IMR-90 (cell line): ENCODE measurements around the gene UPB1. TPM values are rescaled to one million over a fixed set of nuclear protein-coding genes. Genes with fewer than 3 reads are reported as not detected.

ENCODE experiments used
- ATAC-seq: fragments of 200-7000 bp; cut with Tn5 transposase; 2 replicates; pipeline ENCODE4 v1.9.1; 2020; ENCODE audit warnings: low read depth, mild to moderate bottlenecking, moderate library complexity
- BruUV-seq: library from RNA; stranded (reverse); fragments of 400-500 nt; replicated peaks from 2 replicates; lab custom pipeline; 2021; lab: Mats Ljungman, UMichigan
- CTCF ChIA-PET: fragments of 300-600 bp; formaldehyde crosslinking; extraction: SDS; loops from one replicate; lab custom pipeline; 2021; ENCODE audit warnings: antibody characterized with exemption; lab: Yijun Ruan, JAX
- POLR2A ChIA-PET: fragments of 300-600 bp; sonication (Branson Sonifier 250); formaldehyde crosslinking; loops from one replicate; lab custom pipeline; 2022; ENCODE audit warnings: antibody characterized with exemption; ENCODE audit not compliant: unreplicated experiment; lab: Charles Lee
- DNase-seq: peaks from one replicate; pipeline ENCODE4 v3.0.0; 2013
- H2AFZ ChIP-seq: replicated peaks from 2 replicates; pipeline ENCODE3; 2013; ENCODE audit warnings: low read length, mild to moderate bottlenecking; ENCODE audit not compliant: poor library complexity
- H2AK5ac ChIP-seq: 2 replicates; pipeline ENCODE4 v1.6.1; 2013; ENCODE audit warnings: low read depth, low read length, inconsistent platforms
- H2AK9ac ChIP-seq: replicated peaks from 2 replicates; pipeline ENCODE3; 2013; ENCODE audit warnings: mild to moderate bottlenecking, low read depth, low read length, moderate library complexity; ENCODE audit not compliant: poor library complexity
- H2BK120ac ChIP-seq: 2 replicates; pipeline ENCODE4 v1.6.1; 2013; ENCODE audit warnings: low read depth, low read length, inconsistent platforms
- H2BK15ac ChIP-seq: 3 replicates; pipeline ENCODE4 v1.6.1; 2013; ENCODE audit warnings: low read depth, low read length, inconsistent platforms
- H2BK20ac ChIP-seq: 2 replicates; pipeline ENCODE4 v1.6.1; 2013; ENCODE audit warnings: low read depth, mild to moderate bottlenecking, inconsistent platforms, low read length, moderate library complexity
- H2BK5ac ChIP-seq: 2 replicates; pipeline ENCODE4 v1.6.1; 2013; ENCODE audit warnings: mild to moderate bottlenecking, low read depth, low read length, inconsistent platforms; ENCODE audit not compliant: poor library complexity, severe bottlenecking
- H3K14ac ChIP-seq: replicated peaks from 2 replicates; pipeline ENCODE4 v1.6.1; 2013; ENCODE audit warnings: low read depth, low read length, inconsistent platforms
- H3K18ac ChIP-seq: 2 replicates; pipeline ENCODE4 v1.6.1; 2013; ENCODE audit warnings: low read depth, low read length, control low read depth
- H3K23ac ChIP-seq: 2 replicates; pipeline ENCODE4 v1.6.1; 2013; ENCODE audit warnings: low read depth, low read length, inconsistent platforms
- H3K27ac ChIP-seq: 2 replicates; pipeline ENCODE4 v1.5.1; 2013; ENCODE audit warnings: mild to moderate bottlenecking, control low read depth, low read length; ENCODE audit not compliant: insufficient read depth
- H3K27me3 ChIP-seq: 2 replicates; pipeline ENCODE4 v1.6.1; 2013; ENCODE audit warnings: low read length; ENCODE audit not compliant: control insufficient read depth, insufficient read depth
- H3K36me3 ChIP-seq: 2 replicates; pipeline ENCODE4 v1.6.1; 2013; ENCODE audit warnings: low read length, mixed read lengths; ENCODE audit not compliant: control insufficient read depth, insufficient read depth
- H3K4ac ChIP-seq: 2 replicates; pipeline ENCODE4 v1.6.1; 2013; ENCODE audit warnings: low read depth, low read length, inconsistent platforms
- H3K4me1 ChIP-seq: 2 replicates; pipeline ENCODE4 v1.6.1; 2013; ENCODE audit warnings: low read length, mixed read lengths; ENCODE audit not compliant: control insufficient read depth, insufficient read depth
- H3K4me2 ChIP-seq: 2 replicates; pipeline ENCODE4 v1.6.1; 2013; ENCODE audit warnings: low read depth, mild to moderate bottlenecking, control low read depth, low read length, moderate library complexity
- H3K4me3 ChIP-seq: 2 replicates; pipeline ENCODE4 v1.5.1; 2013; ENCODE audit warnings: low read depth, mild to moderate bottlenecking, control low read depth, low read length, moderate library complexity; ENCODE audit not compliant: insufficient read depth
- H3K56ac ChIP-seq: 2 replicates; pipeline ENCODE4 v1.6.1; 2013; ENCODE audit warnings: low read length, inconsistent platforms; ENCODE audit not compliant: insufficient read depth; ENCODE audit errors: extremely low read depth
- H3K79me1 ChIP-seq, 2 experiments: 2 replicates each; pipeline ENCODE4 v1.6.1; 2013; ENCODE audit warnings: low read length in 2 of 2, inconsistent platforms in 1 of 2, low read depth in 1 of 2
- H3K9ac ChIP-seq: 2 replicates; pipeline ENCODE4 v1.6.1; 2013; ENCODE audit warnings: low read depth, low read length, control low read depth
- H3K9me1 ChIP-seq: 2 replicates; pipeline ENCODE4 v1.6.1; 2013; ENCODE audit warnings: low read length, inconsistent platforms; ENCODE audit not compliant: insufficient read depth
- H3K9me3 ChIP-seq: 2 replicates; pipeline ENCODE4 v1.6.1; 2013; ENCODE audit warnings: low read length; ENCODE audit not compliant: control insufficient read depth, insufficient read depth
- H4K20me1 ChIP-seq: 2 replicates; pipeline ENCODE4 v1.6.1; 2013; ENCODE audit warnings: low read length, inconsistent platforms; ENCODE audit not compliant: insufficient read depth
- H4K5ac ChIP-seq: 2 replicates; pipeline ENCODE4 v1.6.1; 2013; ENCODE audit warnings: mild to moderate bottlenecking, low read depth, low read length, control low read depth
- H4K8ac ChIP-seq, 2 experiments: 2 replicates each; pipeline ENCODE4 v1.6.1; 2013; ENCODE audit warnings: low read depth in 2 of 2, low read length in 2 of 2, control low read depth in 1 of 2, inconsistent platforms in 1 of 2
- H4K91ac ChIP-seq: 2 replicates; pipeline ENCODE4 v1.6.1; 2013; ENCODE audit warnings: low read depth, low read length, inconsistent platforms; ENCODE audit not compliant: insufficient read depth
- BHLHE40 ChIP-seq: fragments of 150-350 bp; IDR thresholded peaks from 2 replicates; pipeline ENCODE4 v1.6.1; 2016; ENCODE audit warnings: mild to moderate bottlenecking, low read depth, low read length
- CEBPB ChIP-seq: IDR thresholded peaks from 2 replicates; pipeline ENCODE4 v1.6.1; 2012; ENCODE audit warnings: low read depth, low read length, improper control_type of control experiment
- MAZ ChIP-seq: IDR thresholded peaks from 2 replicates; pipeline ENCODE4 v1.6.1; 2012; ENCODE audit warnings: low read depth, mild to moderate bottlenecking, low read length, improper control_type of control experiment, moderate library complexity, borderline replicate concordance
- RAD21 ChIP-seq: IDR thresholded peaks from 2 replicates; pipeline ENCODE4 v1.6.1; 2012; ENCODE audit warnings: low read length, improper control_type of control experiment
- WGBS, 2 experiments: methylation state at CpG; one replicate each; pipeline versions ENCODE4 v1.1.5 to v1.1.7; 2013; ENCODE audit warnings: missing lambda C conversion rate in 2 of 2; ENCODE audit not compliant: insufficient read length in 1 of 2; ENCODE audit errors: extremely low coverage in 2 of 2; 5-methylcytosine and 5-hydroxymethylcytosine counted together
- dilution Hi-C: fragments of 300-500 bp; cut with HindIII; formaldehyde crosslinking; loops from one replicate; pipeline ENCODE4 v1.14.3; 2018; ENCODE audit warnings: low sequenced_read_pairs; ENCODE audit not compliant: unreplicated experiment
- in situ Hi-C: fragments of 300-500 bp; cut with MboI; formaldehyde crosslinking; loops from 3 replicates; pipeline ENCODE4 v1.14.3; 2019; ENCODE audit warnings: low sequenced_read_pairs, inconsistent platforms, mixed read lengths
- intact Hi-C: fragments of 100-400 bp; cut with micrococcal nuclease; formaldehyde crosslinking; loops from 2 replicates; pipeline ENCODE4 v1.10.0; 2022
- polyA plus RNA-seq, 3 experiments: library from polyadenylated mRNA; depleted of rRNA; stranded (reverse); fragments of >200 nt; gene quantifications; 2 replicates each; pipeline ENCODE4 v1.2.3, GENCODE V29; 2012; ENCODE audit warnings: low replicate concordance in 1 of 3
- total RNA-seq: library from RNA; depleted of rRNA; stranded (reverse); fragments of >200 nt; gene quantifications from 2 replicates; pipeline ENCODE4 v1.2.3, GENCODE V29; 2012
- TF ChIP-seq, protein P1 (sequence below): fragments of 150-350 bp; IDR thresholded peaks from 2 replicates; pipeline ENCODE4 v1.6.1; 2016; ENCODE audit warnings: low read depth, mild to moderate bottlenecking, low read length, moderate library complexity, borderline replicate concordance

The UPB1 gene
- total and polyA plus RNA-seq, 2 of the 4 experiments (the other 2 are of a cell fraction), result under 0.01 to 0.02 TPM

DNA sequence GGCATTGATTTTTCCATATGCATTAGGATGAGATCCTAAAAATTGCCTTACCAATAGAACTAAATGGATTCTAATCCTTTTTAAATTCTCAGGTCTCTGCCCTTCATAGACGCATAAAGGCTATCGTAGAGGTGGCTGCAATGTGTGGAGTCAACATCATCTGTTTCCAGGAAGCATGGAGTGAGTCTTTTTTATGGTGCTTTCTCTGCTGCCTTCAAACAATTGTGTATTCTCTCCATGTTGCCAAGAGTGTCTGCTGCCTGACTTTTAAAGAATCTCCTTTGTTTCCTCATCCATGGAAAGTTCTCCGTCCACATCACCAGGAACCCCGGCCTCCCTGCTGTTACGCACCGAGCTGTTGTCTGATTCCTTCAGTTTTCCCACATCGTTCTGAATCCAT is 6.9 kb downstream of the UPB1 start:
- dilution Hi-C loops (no loop called here), in situ Hi-C loops (loop anchor here (5.0 kb wide), 1 partner anchor 85 kb away; no protein-coding TSS in a partner anchor), intact Hi-C loops (no loop called here)
- H3K36me3 ChIP-seq, result no peaks in the 10 kb centered on the region
- H2AFZ ChIP-seq, result no peak overlapping the region
- peaks cover 2% of the 10 kb centered on the region; the same call in 1 of the 2 replicates for H3K9me1 ChIP-seq
- no peaks in the 10 kb centered on the region for H3K9me3 ChIP-seq
- H3K56ac ChIP-seq, result no peak overlapping the region
- ChIA-PET POLR2A (no interaction called here), CTCF (interaction anchor here (0.6 kb wide), 1 partner anchor 57 kb away, joined by 3 read pairs; no protein-coding TSS in a partner anchor)
- H3K4ac ChIP-seq, result no peak overlapping the region
- H2AK5ac ChIP-seq, result no peak overlapping the region
- no peak overlapping the region for H3K14ac ChIP-seq
- peaks cover 21% of the 10 kb centered on the region for H3K27me3 ChIP-seq
- no peak overlapping the region for H2BK15ac ChIP-seq
- no peak overlapping the region for H2BK120ac ChIP-seq
- WGBS, 2 experiments, result no CpG with 5 or more reads among the region's 7 CpGs
- no peak overlapping the region for H3K23ac ChIP-seq
- no peak overlapping the region for H2BK5ac ChIP-seq
- H4K5ac ChIP-seq, result no peak overlapping the region
- TF ChIP-seq CEBPB, result no peak
- no peak for TF ChIP-seq BHLHE40
- no peak for TF ChIP-seq MAZ
- TF ChIP-seq RAD21, result no peak
- TF ChIP-seq, protein P1, sequence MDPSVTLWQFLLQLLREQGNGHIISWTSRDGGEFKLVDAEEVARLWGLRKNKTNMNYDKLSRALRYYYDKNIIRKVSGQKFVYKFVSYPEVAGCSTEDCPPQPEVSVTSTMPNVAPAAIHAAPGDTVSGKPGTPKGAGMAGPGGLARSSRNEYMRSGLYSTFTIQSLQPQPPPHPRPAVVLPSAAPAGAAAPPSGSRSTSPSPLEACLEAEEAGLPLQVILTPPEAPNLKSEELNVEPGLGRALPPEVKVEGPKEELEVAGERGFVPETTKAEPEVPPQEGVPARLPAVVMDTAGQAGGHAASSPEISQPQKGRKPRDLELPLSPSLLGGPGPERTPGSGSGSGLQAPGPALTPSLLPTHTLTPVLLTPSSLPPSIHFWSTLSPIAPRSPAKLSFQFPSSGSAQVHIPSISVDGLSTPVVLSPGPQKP, result no peak
- H4K91ac ChIP-seq, result no peak overlapping the region
- no peak overlapping the region for H3K4me2 ChIP-seq
- no peaks in the 10 kb centered on the region for H3K79me1 ChIP-seq
- peaks cover 2% of the 10 kb centered on the region for H3K4me1 ChIP-seq
- no peak overlapping the region for H3K18ac ChIP-seq
- no peak overlapping the region for H4K8ac ChIP-seq
- ATAC-seq (no peak), DNase-seq (no peak)
- H3K9ac ChIP-seq, result no peak overlapping the region
- no peak overlapping the region for H3K27ac ChIP-seq
- no peak overlapping the region for H2AK9ac ChIP-seq
- H3K4me3 ChIP-seq, result no peak overlapping the region
- no peaks in the 10 kb centered on the region for H4K20me1 ChIP-seq
- no peak overlapping the region for H2BK20ac ChIP-seq
- no TSS peak for BruUV-seq
